ENCODE measurements around the gene S100A4.

DNA sequence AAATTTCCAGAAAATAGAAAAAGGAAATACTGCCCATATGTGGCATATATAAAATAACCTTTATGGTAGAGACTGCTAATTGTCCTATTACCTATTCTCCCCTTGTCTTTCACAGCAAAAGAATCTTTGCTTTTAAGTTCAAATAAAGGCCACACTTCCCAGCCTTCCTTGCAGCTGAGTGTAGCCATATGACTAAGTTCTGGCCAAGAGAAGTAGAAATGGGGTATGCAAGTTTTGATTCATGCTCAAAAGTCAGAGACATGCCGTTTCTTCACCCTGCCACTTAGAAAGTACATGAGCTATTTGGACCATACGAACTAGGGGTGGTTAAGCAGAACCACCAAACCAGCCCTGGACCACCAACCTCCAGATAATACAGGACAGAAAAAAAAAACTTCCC is 38.4 kb upstream of the S100A4 start:
- TF ChIP-seq, protein P1, sequence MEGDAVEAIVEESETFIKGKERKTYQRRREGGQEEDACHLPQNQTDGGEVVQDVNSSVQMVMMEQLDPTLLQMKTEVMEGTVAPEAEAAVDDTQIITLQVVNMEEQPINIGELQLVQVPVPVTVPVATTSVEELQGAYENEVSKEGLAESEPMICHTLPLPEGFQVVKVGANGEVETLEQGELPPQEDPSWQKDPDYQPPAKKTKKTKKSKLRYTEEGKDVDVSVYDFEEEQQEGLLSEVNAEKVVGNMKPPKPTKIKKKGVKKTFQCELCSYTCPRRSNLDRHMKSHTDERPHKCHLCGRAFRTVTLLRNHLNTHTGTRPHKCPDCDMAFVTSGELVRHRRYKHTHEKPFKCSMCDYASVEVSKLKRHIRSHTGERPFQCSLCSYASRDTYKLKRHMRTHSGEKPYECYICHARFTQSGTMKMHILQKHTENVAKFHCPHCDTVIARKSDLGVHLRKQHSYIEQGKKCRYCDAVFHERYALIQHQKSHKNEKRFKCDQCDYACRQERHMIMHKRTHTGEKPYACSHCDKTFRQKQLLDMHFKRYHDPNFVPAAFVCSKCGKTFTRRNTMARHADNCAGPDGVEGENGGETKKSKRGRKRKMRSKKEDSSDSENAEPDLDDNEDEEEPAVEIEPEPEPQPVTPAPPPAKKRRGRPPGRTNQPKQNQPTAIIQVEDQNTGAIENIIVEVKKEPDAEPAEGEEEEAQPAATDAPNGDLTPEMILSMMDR (IDR thresholded peaks at IDR 0.05; ENCODE audit: insufficient read depth, low read depth, low read length) = no peak
- no peak for TF ChIP-seq EZH2 (IDR thresholded peaks at IDR 0.05; ENCODE audit: insufficient read depth, low read length)

Data from astrocyte (in vitro differentiated cells and primary cell).